C4-2B (cell line): Measurements from ENCODE around the gene CHP1.
A peak's percentile ranks its signal among the peaks of the same experiment; 100 is the strongest.

ENCODE experiments used
- H3K27ac ChIP-seq: fragments of 450-650 bp; 2 replicates; pipeline ENCODE4 v1.5.1; 2017
- ZFX ChIP-seq: fragments of 450-650 bp; IDR thresholded peaks from 2 replicates; pipeline ENCODE4 v1.6.1; 2017
- TF ChIP-seq, protein P1 (sequence below): fragments of 450-650 bp; conservative IDR thresholded peaks from 2 replicates; pipeline ENCODE4 v1.5.1; 2017; ENCODE audit warnings: mild to moderate bottlenecking

CHP1 gene

DNA sequence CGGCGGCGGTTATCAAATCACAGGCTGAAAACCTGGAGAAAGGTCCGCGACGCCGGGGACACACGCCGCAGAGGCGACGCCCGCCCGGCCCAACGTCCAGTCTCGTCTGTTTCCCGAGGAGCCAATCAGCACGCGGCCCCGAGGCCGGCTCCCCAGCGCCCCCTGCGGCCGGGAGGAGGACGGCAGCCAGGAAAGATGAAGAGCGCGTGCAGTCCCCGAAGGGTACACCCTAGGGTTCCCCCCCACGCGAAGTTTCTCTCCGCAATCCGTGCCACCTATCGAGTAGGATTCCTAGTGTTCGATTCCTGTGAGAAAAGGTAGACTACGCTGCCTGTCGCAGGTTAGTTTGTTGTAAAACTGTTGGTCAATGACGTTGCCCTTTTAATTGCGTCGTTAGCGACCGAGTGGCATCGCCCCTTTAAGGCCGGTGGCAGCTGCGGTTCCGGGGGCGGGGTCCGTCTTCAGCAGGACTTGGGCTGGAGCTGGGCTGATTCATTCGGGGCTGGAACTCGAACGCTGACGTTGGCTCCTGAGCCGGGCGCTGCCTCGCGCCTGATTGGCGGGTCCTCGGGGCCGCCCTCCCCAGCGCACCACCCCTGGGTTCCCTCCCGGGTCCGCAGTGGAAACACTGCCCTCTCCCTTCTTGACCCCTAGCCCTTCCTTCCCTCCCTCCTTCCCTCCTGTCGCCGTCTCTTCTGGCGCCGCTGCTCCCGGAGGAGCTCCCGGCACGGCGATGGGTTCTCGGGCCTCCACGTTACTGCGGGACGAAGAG lies at the start of gene CHP1, which contains the start of gene EXD1:
TSS of gene CHP1 (plus strand) at position 619 of the 772 bp plus-strand sequence. CDS start at position 734, 115 bp downstream.
TSS of gene EXD1 (minus strand) at position 108 of the 772 bp plus-strand sequence. CDS start 4,182 bp downstream, outside the sequence.
- TF ChIP-seq ZFX, result no peak
- TF ChIP-seq, protein P1, sequence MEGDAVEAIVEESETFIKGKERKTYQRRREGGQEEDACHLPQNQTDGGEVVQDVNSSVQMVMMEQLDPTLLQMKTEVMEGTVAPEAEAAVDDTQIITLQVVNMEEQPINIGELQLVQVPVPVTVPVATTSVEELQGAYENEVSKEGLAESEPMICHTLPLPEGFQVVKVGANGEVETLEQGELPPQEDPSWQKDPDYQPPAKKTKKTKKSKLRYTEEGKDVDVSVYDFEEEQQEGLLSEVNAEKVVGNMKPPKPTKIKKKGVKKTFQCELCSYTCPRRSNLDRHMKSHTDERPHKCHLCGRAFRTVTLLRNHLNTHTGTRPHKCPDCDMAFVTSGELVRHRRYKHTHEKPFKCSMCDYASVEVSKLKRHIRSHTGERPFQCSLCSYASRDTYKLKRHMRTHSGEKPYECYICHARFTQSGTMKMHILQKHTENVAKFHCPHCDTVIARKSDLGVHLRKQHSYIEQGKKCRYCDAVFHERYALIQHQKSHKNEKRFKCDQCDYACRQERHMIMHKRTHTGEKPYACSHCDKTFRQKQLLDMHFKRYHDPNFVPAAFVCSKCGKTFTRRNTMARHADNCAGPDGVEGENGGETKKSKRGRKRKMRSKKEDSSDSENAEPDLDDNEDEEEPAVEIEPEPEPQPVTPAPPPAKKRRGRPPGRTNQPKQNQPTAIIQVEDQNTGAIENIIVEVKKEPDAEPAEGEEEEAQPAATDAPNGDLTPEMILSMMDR, result peak; percentile 100
- H3K27ac ChIP-seq, result peak within 1 kb of the TSS; percentile 89

DNA sequence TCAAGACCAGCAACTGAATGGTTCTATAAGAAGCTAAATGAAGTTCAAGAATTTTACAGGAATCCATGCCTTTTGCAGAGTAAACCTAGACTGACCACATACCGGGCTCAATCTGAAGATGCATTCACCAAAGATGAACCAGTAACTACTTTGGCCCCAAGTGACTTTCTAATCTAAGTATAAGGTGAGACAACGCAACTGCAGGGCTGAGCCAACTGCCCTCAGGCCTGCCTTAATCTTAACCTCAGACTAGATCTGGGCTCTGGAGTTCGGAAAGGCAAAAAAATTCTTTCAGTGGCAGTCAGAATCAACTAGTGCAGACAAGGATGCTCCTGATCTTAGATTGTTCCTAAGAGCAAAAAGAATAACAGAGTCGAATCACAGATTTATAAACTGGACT lies 48.8 kb upstream of the CHP1 start:
- no peak for TF ChIP-seq ZFX
- TF ChIP-seq, protein P1, result no peak
- no peak overlapping the region for H3K27ac ChIP-seq

DNA sequence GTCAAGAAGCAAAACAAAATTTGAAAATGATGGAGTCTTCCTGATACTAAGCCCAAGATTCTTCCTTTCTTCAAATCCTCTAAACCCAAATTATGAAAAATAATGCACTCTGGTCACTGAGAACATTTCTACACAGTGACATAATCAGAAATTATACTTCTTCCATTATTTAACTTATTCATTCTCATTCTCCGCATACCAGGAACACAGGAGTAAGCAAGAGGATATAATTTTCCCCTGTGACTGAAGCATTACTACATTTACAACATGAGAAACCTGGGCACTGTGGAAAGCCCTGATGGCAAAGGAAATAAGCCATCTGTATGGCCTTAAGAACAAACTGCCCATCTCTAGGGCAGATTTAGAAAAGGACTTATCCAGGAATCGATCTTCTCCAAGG lies 47.5 kb upstream of the CHP1 start:
- TF ChIP-seq, protein P1, result no peak
- TF ChIP-seq ZFX, result no peak
- H3K27ac ChIP-seq, result no peak overlapping the region

DNA sequence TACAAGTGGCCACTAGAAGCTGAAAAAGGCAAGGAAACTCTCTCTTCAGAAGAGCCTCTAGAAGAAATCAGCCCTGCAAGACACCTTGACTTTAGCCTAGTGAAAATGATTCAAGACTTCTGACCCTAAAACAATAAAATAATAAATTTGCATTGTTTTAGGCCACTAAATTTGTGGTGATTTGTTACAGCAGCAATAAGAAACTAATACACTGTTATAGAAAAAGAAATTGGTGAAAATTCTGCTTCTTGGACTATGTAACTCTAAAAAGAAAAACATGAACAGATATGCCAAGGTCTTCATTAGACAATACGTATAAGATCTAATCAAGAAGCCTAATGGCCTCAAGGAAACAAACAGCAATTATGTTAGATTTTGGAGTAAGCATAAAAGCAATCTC lies 36.6 kb upstream of the CHP1 start:
- H3K27ac ChIP-seq, result no peak overlapping the region
- TF ChIP-seq ZFX, result no peak
- TF ChIP-seq, protein P1, result no peak

DNA sequence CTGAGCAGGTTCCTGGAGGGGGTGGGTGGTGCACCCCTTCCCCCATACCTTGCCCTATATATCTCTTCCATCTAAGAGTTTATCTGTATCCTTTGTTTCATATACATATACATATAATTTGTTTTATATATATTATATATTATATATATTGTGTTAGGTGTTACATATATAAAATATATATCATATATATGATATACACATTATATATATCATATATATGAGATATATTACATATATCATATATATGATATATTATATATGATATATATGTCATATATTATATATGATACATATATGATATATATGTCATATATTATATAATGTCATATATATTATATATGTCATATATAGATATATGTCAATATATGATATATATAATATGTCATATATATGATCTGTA lies 31.6 kb upstream of the CHP1 start:
- TF ChIP-seq ZFX, result no peak
- TF ChIP-seq, protein P1, result no peak
- H3K27ac ChIP-seq, result no peak overlapping the region

DNA sequence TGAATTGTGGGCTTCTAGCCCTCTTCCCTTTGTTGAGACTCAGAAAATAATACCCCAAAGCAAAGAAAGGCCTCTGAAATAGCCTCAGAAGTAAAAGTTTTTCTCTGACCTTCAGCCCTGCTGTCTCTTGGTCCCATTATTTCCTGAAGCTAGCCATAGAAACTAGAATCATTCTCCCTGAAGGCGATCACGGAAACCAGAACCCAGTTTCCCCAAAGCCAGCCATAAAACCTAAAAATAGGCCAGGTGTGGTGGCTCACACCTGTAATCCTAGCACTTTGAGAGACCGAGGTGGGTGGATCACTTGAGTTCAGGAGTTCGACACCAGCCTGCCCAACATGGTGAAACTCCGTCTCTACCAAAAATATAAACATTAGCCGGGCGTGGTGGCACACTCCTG lies 27.7 kb upstream of the CHP1 start:
- H3K27ac ChIP-seq, result no peak overlapping the region
- TF ChIP-seq, protein P1, result no peak
- no peak for TF ChIP-seq ZFX

DNA sequence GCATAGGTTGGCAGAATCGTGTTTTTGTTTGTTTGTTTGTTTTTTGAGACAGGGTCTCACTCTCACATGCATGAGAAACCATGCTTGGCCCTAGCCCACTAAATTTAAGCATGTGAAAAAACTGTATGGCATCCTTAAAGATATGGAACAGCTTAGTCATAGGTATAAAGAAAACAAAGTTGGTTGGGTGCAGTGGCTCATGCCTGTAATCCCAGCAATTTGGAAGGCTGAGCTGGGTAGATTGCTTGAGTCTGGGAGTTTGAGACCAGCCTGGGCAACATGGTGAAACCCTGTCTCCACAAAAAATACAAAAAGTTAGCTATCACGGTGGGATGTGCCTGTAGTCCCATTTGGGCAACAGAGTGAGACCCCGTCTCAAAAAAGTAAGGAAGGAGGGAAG lies 25.8 kb upstream of the CHP1 start:
- H3K27ac ChIP-seq, result no peak overlapping the region
- no peak for TF ChIP-seq ZFX
- TF ChIP-seq, protein P1, result no peak
